HepG2 (cell line): Measurements from ENCODE around the gene RAPGEF5. TPM values are rescaled to one million over a fixed set of nuclear protein-coding genes. Genes with fewer than 3 reads are reported as not detected.

Experiments used
- ATRX ChIP-seq: sonication (generic); formaldehyde crosslinking; IDR thresholded peaks from 2 replicates; pipeline ENCODE4 v1.4.0; 2020; ENCODE audit warnings: missing genetic modification reagents, borderline replicate concordance
- ELK4 ChIP-seq: sonication (generic); formaldehyde crosslinking; IDR thresholded peaks from 2 replicates; pipeline ENCODE4 v1.9.0; 2021; ENCODE audit warnings: missing genetic modification reagents, borderline replicate concordance
- FOXJ3 ChIP-seq: sonication (generic); formaldehyde crosslinking; IDR thresholded peaks from 2 replicates; pipeline ENCODE4 v1.4.0; 2020; ENCODE audit warnings: missing genetic modification reagents, mild to moderate bottlenecking, borderline replicate concordance
- FUBP1 ChIP-seq: sonication (generic); formaldehyde crosslinking; IDR thresholded peaks from 2 replicates; pipeline ENCODE4 v1.5.1; 2020; ENCODE audit warnings: missing genetic modification reagents, mild to moderate bottlenecking, borderline replicate concordance
- HNF1A ChIP-seq, 2 experiments: sonication (generic) in 1 of 2; formaldehyde crosslinking in 1 of 2; IDR thresholded peaks; 2 replicates each; pipeline versions ENCODE4 v1.4.0 to v1.6.1; 2016 to 2020; ENCODE audit warnings: borderline replicate concordance in 1 of 2, low read depth in 1 of 2, mild to moderate bottlenecking in 1 of 2, missing genetic modification reagents in 1 of 2
- PHF8 ChIP-seq: sonication (generic); formaldehyde crosslinking; IDR thresholded peaks from 2 replicates; pipeline ENCODE4 v1.5.0; 2020; ENCODE audit warnings: missing genetic modification reagents
- RBM39 ChIP-seq: fragments of 200-400 bp; formaldehyde crosslinking; IDR thresholded peaks from one replicate; pipeline ENCODE4 v1.6.1; 2018; ENCODE audit warnings: antibody characterized with exemption, mild to moderate bottlenecking, low read depth, low read length; ENCODE audit not compliant: poor library complexity, severe bottlenecking
- SNRNP70 ChIP-seq: fragments of 200-400 bp; formaldehyde crosslinking; IDR thresholded peaks from 2 replicates; pipeline ENCODE4 v1.6.1; 2017; ENCODE audit warnings: mild to moderate bottlenecking, low read depth, low read length, moderate library complexity
- ZBTB2 ChIP-seq: sonication (generic); formaldehyde crosslinking; IDR thresholded peaks from 2 replicates; pipeline ENCODE4 v1.8.0; 2022; ENCODE audit warnings: low read depth, missing genetic modification reagents
- ZNF280B ChIP-seq: sonication (generic); formaldehyde crosslinking; IDR thresholded peaks from 2 replicates; pipeline ENCODE4 v1.5.0; 2020; ENCODE audit warnings: missing genetic modification reagents, mild to moderate bottlenecking, borderline replicate concordance
- ZNF547 ChIP-seq: sonication (generic); formaldehyde crosslinking; IDR thresholded peaks from 2 replicates; pipeline ENCODE4 v1.5.1; 2020; ENCODE audit warnings: mild to moderate bottlenecking, missing genetic modification reagents
- ZNF619 ChIP-seq: sonication (generic); formaldehyde crosslinking; IDR thresholded peaks from 2 replicates; pipeline ENCODE4 v1.4.0; 2020; ENCODE audit warnings: mild to moderate bottlenecking, missing genetic modification reagents
- ZNF674 ChIP-seq: sonication (generic); formaldehyde crosslinking; IDR thresholded peaks from 2 replicates; pipeline ENCODE4 v1.5.0; 2020; ENCODE audit warnings: low read depth, mild to moderate bottlenecking, missing genetic modification reagents
- ZNF737 ChIP-seq: sonication (generic); formaldehyde crosslinking; IDR thresholded peaks from 2 replicates; pipeline ENCODE4 v1.5.0; 2020; ENCODE audit warnings: missing genetic modification reagents, mild to moderate bottlenecking, borderline replicate concordance
- ZNF784 ChIP-seq: sonication (generic); formaldehyde crosslinking; IDR thresholded peaks from 2 replicates; pipeline ENCODE4 v1.5.1; 2020; ENCODE audit warnings: missing genetic modification reagents, mild to moderate bottlenecking, borderline replicate concordance
- ZSCAN9 ChIP-seq: IDR thresholded peaks from 2 replicates; pipeline ENCODE4 v1.6.1; 2016; ENCODE audit warnings: borderline replicate concordance
- polyA plus RNA-seq, 8 experiments: library from polyadenylated mRNA; depleted of rRNA in 3 of 8; stranded (reverse) in 7 of 8; unstranded in 1 of 8; fragments of >200 nt; fragmentation: Illumina TruSeq in 4 of 8; extraction: Trizol in 4 of 8; gene quantifications; 2 replicates each; pipeline versions ENCODE4 v1.2.1 to v1.2.3, GENCODE V29; 2011 to 2016; ENCODE audit warnings: low read depth in 4 of 8, missing spikeins in 1 of 8, mixed read lengths in 1 of 8; ENCODE audit not compliant: insufficient read depth in 1 of 8
- total RNA-seq, 5 experiments: library from RNA; depleted of rRNA; stranded (reverse); fragments of >200 nt; fragmentation: Illumina TruSeq; extraction: Trizol; gene quantifications; 2 replicates each; pipeline ENCODE4 v1.2.3, GENCODE V29; 2016; ENCODE audit warnings: low read depth in 1 of 5

Gene RAPGEF5
- total and polyA plus RNA-seq, 2 of the 13 experiments (the other 11 are each of a cell fraction or from before 2014, with no cell fraction given) = 17.1 to 23.4 TPM

GRCh38 chr7:22378199-22378980 is 21.4 kb upstream of the RAPGEF5 start (continued):
- TF ChIP-seq ZNF784 (CRISPR knock-in tag) (no peak), ELK4 (no peak), ZNF619 (CRISPR knock-in tag) (no peak), HNF1A (IDR thresholded peaks at IDR 0.05; ENCODE audit: low read depth) (no peak), HNF1A (CRISPR knock-in tag; IDR thresholded peaks at IDR 0.05; ENCODE audit: borderline replicate concordance) (no peak), ATRX (CRISPR knock-in tag) (no peak), ZSCAN9 (CRISPR knock-in tag) (no peak), ZBTB2 (CRISPR knock-in tag) (no peak), SNRNP70 (no peak), ZNF547 (CRISPR knock-in tag) (no peak), PHF8 (CRISPR knock-in tag) (no peak), ZNF280B (CRISPR knock-in tag) (no peak), ZNF674 (no peak), RBM39 (no peak), FUBP1 (CRISPR knock-in tag) (no peak), ZNF737 (CRISPR knock-in tag) (no peak), FOXJ3 (CRISPR knock-in tag) (peak; percentile 71; the same call in 1 of the 2 replicates)
